Activated CD4-positive, alpha-beta T cell treated with anti-CD3 and anti-CD28 coated beads for 36 hours (primary cell): ENCODE data around the gene ZCCHC9. TPM values are rescaled to one million over a fixed set of nuclear protein-coding genes. Genes with fewer than 3 reads are reported as not detected.

Source experiments
- ATAC-seq: fragments of 200-7000 bp; cut with Tn5 transposase; one replicate; pipeline ENCODE4 v1.10.0; 2021; ENCODE audit warnings: mild to moderate bottlenecking, moderate library complexity
- CTCF ChIA-PET: fragments of 350-600 bp; sonication (Branson Sonifier 250); formaldehyde crosslinking; loops from one replicate; lab custom pipeline; 2021; ENCODE audit warnings: antibody characterized with exemption; lab: Charles Lee
- POLR2A ChIA-PET: fragments of 350-600 bp; sonication (Branson Sonifier 250); formaldehyde crosslinking; loops from one replicate; lab custom pipeline; 2021; ENCODE audit warnings: antibody characterized with exemption, inconsistent platforms; lab: Charles Lee
- DNase-seq: peaks from one replicate; pipeline ENCODE4 v3.0.0-alpha.2; 2020
- H3K27ac Mint-ChIP-seq: one replicate; pipeline ENCODE4 v1.8.0; 2021; ENCODE audit warnings: mixed read lengths
- H3K27me3 Mint-ChIP-seq: one replicate; pipeline ENCODE4 v1.8.0; 2021; ENCODE audit warnings: mixed read lengths
- H3K36me3 Mint-ChIP-seq: one replicate; pipeline ENCODE4 v1.8.0; 2021; ENCODE audit warnings: low read depth, mixed read lengths
- H3K4me1 Mint-ChIP-seq: one replicate; pipeline ENCODE4 v1.8.0; 2021; ENCODE audit warnings: mixed read lengths
- H3K4me3 Mint-ChIP-seq: one replicate; pipeline ENCODE4 v1.8.0; 2021; ENCODE audit warnings: mild to moderate bottlenecking, moderate library complexity, mixed read lengths
- H3K9me3 Mint-ChIP-seq: one replicate; pipeline ENCODE4 v1.8.0; 2021; ENCODE audit warnings: low read depth, mixed read lengths
- intact Hi-C, 2 experiments: fragments of 100-400 bp; cut with DNase I in 1 of 2; cut with micrococcal nuclease in 1 of 2; formaldehyde crosslinking; loops; one replicate each; pipeline versions ENCODE4 v1.14.2 to v1.15.1; 2022 to 2024; cut with DNase I, micrococcal nuclease
- total RNA-seq, 2 experiments: library from RNA; stranded (reverse); gene quantifications; one replicate each; pipeline ENCODE4 v1.2.3, GENCODE V29; 2021

Gene ZCCHC9
- total RNA-seq, 2 experiments from 2014 or later = 44.3 to 45.5 TPM

- H3K4me3 Mint-ChIP-seq = no peak overlapping the region
- intact Hi-C loops = loop anchor here (5.0 to 10.0 kb wide), 8 partner anchors 106 to 864 kb away; partner anchors contain the start of genes ATG10 (in 2 of the 2) and RASGRF2 (in 1 of the 2)
- POLR2A ChIA-PET = interaction anchor here (0.6 kb wide), 1 partner anchor 22 kb away, joined by 3 read pairs; no protein-coding TSS in a partner anchor
- CTCF ChIA-PET = no interaction called here
- peaks cover 42% of the 10 kb centered on the region for H3K4me1 Mint-ChIP-seq
- H3K27me3 Mint-ChIP-seq = no peaks in the 10 kb centered on the region
- DNase-seq (no peak), ATAC-seq (no peak)
- peaks cover 12% of the 10 kb centered on the region for H3K36me3 Mint-ChIP-seq
- H3K27ac Mint-ChIP-seq = no peak overlapping the region
- no peaks in the 10 kb centered on the region for H3K9me3 Mint-ChIP-seq
Observed at GRCh38 chr5:81303563-81303962, 2.2 kb downstream of the ZCCHC9 start.

- H3K36me3 Mint-ChIP-seq = peaks cover 15% of the 10 kb centered on the region
- DNase-seq (peak; percentile 27), ATAC-seq (peak; percentile 55)
- ChIA-PET CTCF (no interaction called here), POLR2A (no interaction called here)
- intact Hi-C loops = loop anchor here in 1 of 2 experiments (10.0 kb wide), 1 partner anchor 549 kb away; no protein-coding TSS in a partner anchor
- H3K4me1 Mint-ChIP-seq = peaks cover 24% of the 10 kb centered on the region
- H3K9me3 Mint-ChIP-seq = no peaks in the 10 kb centered on the region
- H3K27me3 Mint-ChIP-seq = no peaks in the 10 kb centered on the region
- no peak overlapping the region for H3K27ac Mint-ChIP-seq
- no peak overlapping the region for H3K4me3 Mint-ChIP-seq
Observed at GRCh38 chr5:81305785-81306184, 4.4 kb downstream of the ZCCHC9 start.

GRCh38 chr5:81308836-81309235, 7.4 kb downstream of the ZCCHC9 start:
- Mint-ChIP-seq H3K9me3 (no peaks in the 10 kb centered on the region), H3K27ac (no peak overlapping the region), H3K4me3 (no peak overlapping the region), H3K4me1 (peaks cover 16% of the 10 kb centered on the region), H3K27me3 (no peaks in the 10 kb centered on the region), H3K36me3 (peaks cover 30% of the 10 kb centered on the region)
- no peak for ATAC-seq
- ChIA-PET CTCF (interaction anchor here (1.1 to 1.2 kb wide), 2 partner anchors 9 kb away, joined by 3 to 4 read pairs; no protein-coding TSS in a partner anchor), POLR2A (no interaction called here)
- intact Hi-C loops = loop anchor here in 1 of 2 experiments (10.0 kb wide), 1 partner anchor 546 kb away; no protein-coding TSS in a partner anchor
- no peak for DNase-seq

DNA sequence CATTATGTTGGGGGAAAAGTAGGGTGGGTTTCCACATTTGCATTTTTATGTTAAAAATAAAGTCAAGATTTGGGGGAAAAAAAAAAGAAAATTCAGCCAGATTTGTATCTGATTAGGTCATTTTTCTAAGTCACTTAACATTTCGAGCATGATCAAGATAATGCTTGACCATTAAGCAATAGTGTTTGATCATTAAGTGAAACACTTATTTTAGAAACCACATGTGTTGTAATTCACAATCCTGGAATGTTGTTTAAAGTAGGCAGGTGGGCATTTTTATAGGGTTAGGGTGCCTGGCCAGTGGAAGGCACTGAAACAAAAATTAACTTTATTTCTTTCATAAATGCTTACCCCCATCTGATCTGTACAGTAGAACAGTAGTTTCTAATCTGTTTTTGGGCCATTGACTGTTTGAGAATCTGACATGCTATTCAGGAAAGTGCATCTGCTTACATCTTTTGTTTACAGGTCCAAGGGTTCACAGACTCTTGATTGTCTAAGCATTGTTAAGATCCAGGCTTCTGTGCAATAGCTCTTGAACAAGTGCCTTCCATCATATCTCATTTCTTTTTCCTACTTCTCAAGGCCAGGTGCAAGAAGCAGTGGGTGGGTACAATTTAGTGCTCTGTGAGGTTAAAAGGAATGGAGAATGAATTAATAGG, 9.1 kb downstream of the ZCCHC9 start:
- no peak for ATAC-seq
- CTCF ChIA-PET = interaction anchor here (0.7 kb wide), 1 partner anchor 9 kb away, joined by 3 read pairs; the partner anchor contains the start of gene ZCCHC9
- H3K27ac Mint-ChIP-seq = no peak overlapping the region
- peaks cover 4% of the 10 kb centered on the region for H3K4me1 Mint-ChIP-seq
- intact Hi-C loops = no loop called here
- DNase-seq = no peak
- H3K27me3 Mint-ChIP-seq = no peaks in the 10 kb centered on the region
- POLR2A ChIA-PET = no interaction called here
- no peak overlapping the region for H3K4me3 Mint-ChIP-seq
- H3K36me3 Mint-ChIP-seq = peaks cover 30% of the 10 kb centered on the region
- no peaks in the 10 kb centered on the region for H3K9me3 Mint-ChIP-seq

DNA sequence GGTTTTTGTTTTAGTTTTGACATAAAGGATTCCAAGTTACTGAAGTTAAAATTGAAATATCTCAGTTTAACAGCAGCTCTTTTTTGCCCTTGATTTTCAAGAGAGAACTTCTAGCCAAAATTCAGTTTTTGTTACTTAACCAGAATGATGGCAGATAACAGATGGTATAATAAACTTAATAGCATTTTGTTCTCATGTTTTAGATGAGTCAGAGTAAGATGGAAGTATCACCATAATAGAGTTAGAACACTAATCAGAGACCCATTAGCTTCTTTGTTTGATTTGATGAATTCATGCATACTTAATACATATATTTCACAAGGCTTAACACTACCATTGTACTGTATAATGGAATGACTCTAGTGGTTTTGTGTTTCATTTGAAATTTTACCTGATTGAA, 11.9 kb downstream of the ZCCHC9 start:
- ATAC-seq (no peak), DNase-seq (no peak)
- Mint-ChIP-seq H3K27ac (no peak overlapping the region), H3K4me3 (no peak overlapping the region), H3K9me3 (no peaks in the 10 kb centered on the region), H3K36me3 (peaks cover 28% of the 10 kb centered on the region), H3K4me1 (no peaks in the 10 kb centered on the region), H3K27me3 (no peaks in the 10 kb centered on the region)
- ChIA-PET POLR2A (no interaction called here), CTCF (interaction anchor here (0.9 kb wide), 1 partner anchor 11 kb away, joined by 4 read pairs; the partner anchor contains the start of gene ZCCHC9)
- intact Hi-C loops = no loop called here

DNA sequence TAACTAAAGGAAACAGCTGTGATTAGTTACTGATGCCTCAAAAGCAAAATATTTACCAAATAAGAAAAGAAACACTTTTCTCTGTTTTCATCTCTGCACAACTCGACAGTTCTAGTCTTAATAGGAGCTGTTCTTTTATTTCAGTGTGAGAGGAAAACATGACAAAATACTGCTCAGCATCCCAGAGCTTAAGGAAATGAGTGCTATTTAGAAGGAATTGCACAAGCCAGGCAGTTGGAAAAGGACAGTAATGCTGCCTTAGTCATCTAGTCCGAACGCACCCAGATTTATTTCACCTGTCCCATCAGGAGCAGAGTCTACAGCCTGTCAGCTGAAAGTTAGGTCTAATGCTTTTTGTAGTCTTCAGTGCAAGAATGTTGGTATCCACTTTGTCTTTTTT, 12.3 kb downstream of the ZCCHC9 start:
- POLR2A ChIA-PET = no interaction called here
- CTCF ChIA-PET = interaction anchor here (0.9 kb wide), 2 partner anchors 12 to 64 kb away, joined by 3 to 4 read pairs; partner anchors contain the start of gene ZCCHC9

GRCh38 chr5:81314581-81314980, 13.2 kb downstream of the ZCCHC9 start:
- POLR2A ChIA-PET = no interaction called here
- intact Hi-C loops = no loop called here
- Mint-ChIP-seq H3K4me3 (no peak overlapping the region), H3K27ac (no peak overlapping the region), H3K27me3 (no peaks in the 10 kb centered on the region), H3K9me3 (no peaks in the 10 kb centered on the region), H3K4me1 (no peaks in the 10 kb centered on the region), H3K36me3 (peaks cover 28% of the 10 kb centered on the region)
- DNase-seq = no peak
- no peak for ATAC-seq
- CTCF ChIA-PET = interaction anchor here (0.9 to 1.4 kb wide), 2 partner anchors 17 to 65 kb away, joined by 3 to 5 read pairs; no protein-coding TSS in a partner anchor

More for the DNA sequence above, 12.3 kb downstream of the ZCCHC9 start:
- ATAC-seq = no peak
- H3K4me3 Mint-ChIP-seq = no peak overlapping the region
- H3K36me3 Mint-ChIP-seq = peaks cover 28% of the 10 kb centered on the region
- intact Hi-C loops = no loop called here
- H3K27me3 Mint-ChIP-seq = no peaks in the 10 kb centered on the region
- H3K27ac Mint-ChIP-seq = no peak overlapping the region
- no peaks in the 10 kb centered on the region for H3K4me1 Mint-ChIP-seq
- DNase-seq = no peak
- H3K9me3 Mint-ChIP-seq = no peaks in the 10 kb centered on the region

DNA sequence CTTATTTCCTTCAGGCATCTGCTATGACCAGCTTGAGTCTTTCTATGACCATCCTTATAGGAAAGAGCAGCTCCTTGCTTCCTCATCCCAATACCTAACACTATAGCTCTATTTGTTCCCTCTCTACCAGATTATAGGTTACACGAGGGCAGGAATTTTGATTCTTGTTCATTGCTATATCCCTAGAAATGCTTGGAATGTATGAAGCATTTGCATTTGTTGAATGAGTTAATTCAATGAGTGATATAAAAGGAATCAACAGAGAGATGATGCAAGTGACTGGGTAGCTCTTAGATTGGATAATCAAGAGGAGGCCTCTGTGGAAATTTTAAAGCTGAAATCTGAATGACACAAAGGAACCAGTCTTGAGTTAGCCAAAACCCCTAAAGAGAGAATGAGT, 13.9 kb downstream of the ZCCHC9 start:
- ChIA-PET CTCF (interaction anchor here (0.6 to 1.4 kb wide), 3 partner anchors 16 to 27 kb away, joined by 3 to 5 read pairs (median 3); no protein-coding TSS in a partner anchor), POLR2A (no interaction called here)
- H3K27ac Mint-ChIP-seq = no peak overlapping the region
- H3K9me3 Mint-ChIP-seq = no peaks in the 10 kb centered on the region
- DNase-seq = no peak
- H3K36me3 Mint-ChIP-seq = peaks cover 27% of the 10 kb centered on the region
- intact Hi-C loops = no loop called here
- no peak for ATAC-seq
- no peak overlapping the region for H3K4me3 Mint-ChIP-seq
- H3K4me1 Mint-ChIP-seq = no peaks in the 10 kb centered on the region
- no peaks in the 10 kb centered on the region for H3K27me3 Mint-ChIP-seq

DNA sequence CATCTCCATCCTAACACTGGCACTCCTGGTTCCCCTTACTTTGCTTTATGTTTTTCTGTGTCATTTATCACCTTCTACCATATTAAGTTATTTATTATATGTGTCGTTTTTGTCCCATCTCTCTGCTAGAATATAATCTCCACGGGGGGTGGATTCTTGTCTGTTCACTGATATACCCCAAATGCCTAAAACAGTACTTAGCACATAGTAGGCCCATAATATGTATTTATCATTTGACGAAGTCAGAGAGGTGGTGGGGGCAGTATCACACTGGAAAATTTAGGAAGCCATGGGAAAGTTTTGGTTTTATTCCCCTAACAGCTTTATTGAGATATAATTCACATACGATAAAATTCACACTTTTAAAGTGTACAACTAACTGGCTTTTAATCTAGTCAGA, 14.4 kb downstream of the ZCCHC9 start:
- H3K36me3 Mint-ChIP-seq = peaks cover 23% of the 10 kb centered on the region
- H3K4me1 Mint-ChIP-seq = no peaks in the 10 kb centered on the region
- POLR2A ChIA-PET = no interaction called here
- ATAC-seq = no peak
- intact Hi-C loops = no loop called here
- no peaks in the 10 kb centered on the region for H3K9me3 Mint-ChIP-seq
- H3K27me3 Mint-ChIP-seq = no peaks in the 10 kb centered on the region
- H3K27ac Mint-ChIP-seq = no peak overlapping the region
- no peak overlapping the region for H3K4me3 Mint-ChIP-seq
- DNase-seq = no peak
- CTCF ChIA-PET = interaction anchor here (0.6 kb wide), 2 partner anchors 17 to 27 kb away, joined by 3 read pairs; no protein-coding TSS in a partner anchor

GRCh38 chr5:81316571-81316970, 15.2 kb downstream of the ZCCHC9 start:
- H3K4me3 Mint-ChIP-seq = no peak overlapping the region
- H3K36me3 Mint-ChIP-seq = peaks cover 20% of the 10 kb centered on the region
- no peak overlapping the region for H3K27ac Mint-ChIP-seq
- no peaks in the 10 kb centered on the region for H3K9me3 Mint-ChIP-seq
- ATAC-seq (no peak), DNase-seq (no peak)
- intact Hi-C loops = no loop called here
- ChIA-PET POLR2A (no interaction called here), CTCF (no interaction called here)
- no peaks in the 10 kb centered on the region for H3K27me3 Mint-ChIP-seq
- H3K4me1 Mint-ChIP-seq = no peaks in the 10 kb centered on the region

DNA sequence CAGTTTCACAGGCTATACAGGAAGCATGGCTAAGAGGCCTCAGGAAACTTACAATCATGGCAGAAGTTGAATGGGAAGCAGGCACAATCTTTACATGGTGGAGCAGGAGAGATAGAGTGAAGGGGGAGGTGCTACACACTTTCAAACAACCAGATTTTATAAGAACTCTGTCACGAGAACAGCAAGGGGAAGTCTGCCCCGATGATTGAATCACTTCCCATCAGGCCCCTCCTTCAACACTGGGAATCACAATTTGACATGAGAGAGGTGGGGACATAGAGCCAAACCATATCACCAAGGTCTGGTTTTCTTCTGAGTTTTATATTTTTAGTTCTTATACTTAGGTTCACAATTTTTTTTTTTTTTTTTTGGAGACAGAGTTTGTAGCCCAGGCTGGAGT, 16.1 kb downstream of the ZCCHC9 start:
- Mint-ChIP-seq H3K4me1 (no peaks in the 10 kb centered on the region), H3K9me3 (no peaks in the 10 kb centered on the region), H3K4me3 (no peak overlapping the region), H3K27me3 (no peaks in the 10 kb centered on the region), H3K36me3 (peaks cover 16% of the 10 kb centered on the region), H3K27ac (no peak overlapping the region)
- CTCF ChIA-PET = interaction anchor here (0.6 kb wide), 1 partner anchor 15 kb away, joined by 4 read pairs; no protein-coding TSS in a partner anchor
- intact Hi-C loops = no loop called here
- DNase-seq = no peak
- POLR2A ChIA-PET = no interaction called here
- ATAC-seq = no peak

- H3K27ac Mint-ChIP-seq = no peak overlapping the region
- intact Hi-C loops = no loop called here
- no peaks in the 10 kb centered on the region for H3K4me1 Mint-ChIP-seq
- no peak for DNase-seq
- no peaks in the 10 kb centered on the region for H3K27me3 Mint-ChIP-seq
- H3K4me3 Mint-ChIP-seq = no peak overlapping the region
- H3K9me3 Mint-ChIP-seq = no peaks in the 10 kb centered on the region
- CTCF ChIA-PET = no interaction called here
- ATAC-seq = no peak
- POLR2A ChIA-PET = no interaction called here
- H3K36me3 Mint-ChIP-seq = no peaks in the 10 kb centered on the region
Observed at GRCh38 chr5:81326554-81326953, 25.2 kb downstream of the ZCCHC9 start.
